HG03442 (cell line): ENCODE results near the gene PPP2R3B.
"Not testable (repeated sequence)": the region's sequence is repeated elsewhere in the genome, so short reads cannot be mapped to it uniquely, and the experiment has no call there.

Experiments used
- ATAC-seq: cut with Tn5 transposase; IDR thresholded peaks from one replicate; pipeline ENCODE4 v1.9.1; 2021; ENCODE audit warnings: mild to moderate bottlenecking, moderate library complexity; ENCODE audit not compliant: unreplicated experiment

Gene PPP2R3B, protein sequence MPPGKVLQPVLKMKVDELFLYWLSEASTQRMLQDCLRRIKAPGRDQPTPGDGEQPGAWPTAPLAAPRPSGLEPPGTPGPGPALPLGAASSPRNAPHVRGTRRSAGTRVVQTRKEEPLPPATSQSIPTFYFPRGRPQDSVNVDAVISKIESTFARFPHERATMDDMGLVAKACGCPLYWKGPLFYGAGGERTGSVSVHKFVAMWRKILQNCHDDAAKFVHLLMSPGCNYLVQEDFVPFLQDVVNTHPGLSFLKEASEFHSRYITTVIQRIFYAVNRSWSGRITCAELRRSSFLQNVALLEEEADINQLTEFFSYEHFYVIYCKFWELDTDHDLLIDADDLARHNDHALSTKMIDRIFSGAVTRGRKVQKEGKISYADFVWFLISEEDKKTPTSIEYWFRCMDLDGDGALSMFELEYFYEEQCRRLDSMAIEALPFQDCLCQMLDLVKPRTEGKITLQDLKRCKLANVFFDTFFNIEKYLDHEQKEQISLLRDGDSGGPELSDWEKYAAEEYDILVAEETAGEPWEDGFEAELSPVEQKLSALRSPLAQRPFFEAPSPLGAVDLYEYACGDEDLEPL

DNA sequence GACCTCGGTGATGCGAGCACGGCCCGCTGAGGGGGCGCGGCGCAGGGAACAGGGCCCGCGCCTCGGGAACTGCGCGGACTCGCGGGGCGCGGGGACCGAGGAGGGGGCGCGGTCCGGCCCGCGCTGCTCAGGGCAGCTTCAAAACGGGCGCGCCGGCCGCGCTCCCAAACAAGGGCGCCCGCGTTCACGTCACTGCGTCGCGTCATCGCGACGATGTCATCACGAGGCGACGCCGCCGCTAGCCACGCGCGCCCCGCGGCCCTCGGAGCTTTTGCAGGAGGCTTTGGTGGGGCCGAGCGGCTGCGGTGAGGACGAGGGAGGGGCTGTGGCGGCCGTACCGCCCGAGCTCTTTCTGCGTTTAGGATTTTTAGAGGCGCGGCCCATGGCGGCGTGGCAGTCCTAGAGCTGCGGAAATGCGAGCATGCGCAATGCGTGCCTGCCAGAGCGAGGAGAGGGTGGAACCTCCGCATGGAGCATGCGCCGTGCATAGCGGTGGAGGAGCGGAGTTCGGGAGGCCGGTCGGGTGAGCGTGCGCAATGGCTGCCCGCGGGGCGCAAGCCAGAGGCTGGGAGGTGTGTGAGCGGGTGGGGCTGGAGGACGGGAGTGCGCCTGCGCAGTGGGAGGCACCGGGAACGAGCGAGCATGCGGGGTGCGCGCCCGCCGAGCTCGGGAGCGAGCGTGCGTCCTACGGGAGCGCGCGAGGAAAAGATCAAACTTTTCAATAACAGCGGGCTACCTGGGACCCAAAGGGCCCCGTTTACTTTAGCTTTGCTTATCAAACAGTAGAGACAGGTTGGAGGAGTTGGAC lies at the start of gene PPP2R3B:
Gene PPP2R3B (minus strand): TSS at position 140 of the 808 bp plus-strand sequence. CDS start 216 bp downstream, outside the sequence.
- ATAC-seq, result peak; percentile 96

DNA sequence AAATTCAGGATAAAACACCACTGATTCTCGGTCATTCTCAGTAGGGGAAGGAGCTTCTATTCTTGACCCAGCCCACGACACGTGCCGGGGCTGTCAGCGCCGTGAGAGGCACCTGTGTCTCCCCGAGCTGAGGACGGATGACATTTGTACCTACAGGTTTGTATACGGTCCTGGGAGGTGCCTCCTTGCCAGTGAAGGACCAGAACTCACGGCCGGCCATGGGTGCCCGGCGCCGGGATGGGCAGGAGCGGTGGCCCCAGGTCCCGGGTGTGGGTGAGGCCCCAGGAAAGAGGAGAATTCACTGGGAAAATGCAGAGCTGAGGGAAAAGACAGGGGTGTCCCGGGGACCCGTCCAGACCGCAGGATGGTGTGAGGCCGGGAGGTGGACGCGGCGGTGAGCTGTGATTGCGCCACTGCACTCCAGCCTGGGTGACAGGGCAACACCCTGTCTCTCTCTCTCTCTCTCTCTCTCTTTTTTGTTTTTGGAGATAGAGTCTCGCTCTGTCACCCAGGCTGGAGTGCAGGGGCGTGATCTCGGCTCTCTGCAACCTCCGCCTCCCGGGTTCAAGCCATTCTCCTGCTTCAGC lies 48.9 kb upstream of the PPP2R3B start:
- no peak for ATAC-seq

DNA sequence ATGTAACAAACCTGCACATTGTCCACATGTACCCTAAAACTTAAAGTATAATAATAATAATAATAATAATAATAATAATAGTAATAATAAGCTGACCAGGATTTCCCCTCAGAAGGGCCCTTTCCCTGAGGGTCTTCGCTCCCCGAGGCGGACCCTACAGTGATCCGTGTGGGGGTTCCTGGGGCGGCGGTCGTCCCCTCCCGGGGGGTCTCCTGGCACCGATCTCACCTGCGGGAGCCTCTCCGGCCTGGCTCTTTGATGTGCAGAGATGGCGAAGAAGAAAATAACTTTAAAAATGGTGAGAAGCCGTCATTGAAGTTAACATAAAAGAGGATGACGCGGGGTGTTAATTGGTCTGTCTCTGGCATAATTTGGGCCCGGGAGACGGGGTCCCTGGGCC lies 48.2 kb upstream of the PPP2R3B start:
- ATAC-seq, result no peak

DNA sequence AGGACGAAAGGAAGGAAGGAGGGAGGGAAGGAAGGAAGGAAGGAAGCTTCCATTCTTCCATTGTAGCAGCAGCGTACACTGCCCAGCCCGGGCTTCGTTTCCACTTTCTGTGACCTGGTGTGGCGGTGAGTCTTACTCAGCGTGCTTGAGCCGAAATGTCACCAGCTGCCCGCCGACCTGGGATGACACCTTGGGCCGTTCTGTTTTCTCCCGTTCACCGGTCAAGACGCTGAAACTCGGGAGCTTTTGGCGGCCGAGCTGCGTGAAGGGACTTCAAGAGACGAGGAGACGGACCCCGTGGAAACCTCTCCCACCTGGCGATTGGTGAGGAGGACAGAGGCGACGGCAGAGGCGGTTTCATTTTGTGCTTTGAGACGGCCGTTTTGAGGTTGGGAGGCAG lies 47.1 kb upstream of the PPP2R3B start:
- ATAC-seq, result no peak

DNA sequence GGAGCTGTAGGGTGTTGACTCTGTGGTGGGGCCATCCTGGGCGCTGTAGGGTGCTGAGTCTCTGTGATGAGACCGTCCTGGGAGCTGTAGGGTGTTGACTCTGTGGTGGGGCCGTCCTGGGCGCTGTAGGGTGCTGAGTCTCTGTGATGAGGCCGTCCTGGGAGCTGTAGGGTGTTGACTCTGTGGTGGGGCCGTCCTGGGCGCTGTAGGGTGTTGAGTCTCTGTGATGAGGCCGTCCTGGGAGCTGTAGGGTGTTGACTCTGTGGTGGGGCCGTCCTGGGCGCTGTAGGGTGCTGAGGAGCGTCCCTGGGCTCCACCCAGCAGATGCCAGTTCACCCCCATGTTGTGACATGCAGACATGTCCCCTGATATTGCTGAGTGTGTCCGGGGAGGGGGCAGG lies 46.0 kb upstream of the PPP2R3B start:
- not testable (repeated sequence) for ATAC-seq

DNA sequence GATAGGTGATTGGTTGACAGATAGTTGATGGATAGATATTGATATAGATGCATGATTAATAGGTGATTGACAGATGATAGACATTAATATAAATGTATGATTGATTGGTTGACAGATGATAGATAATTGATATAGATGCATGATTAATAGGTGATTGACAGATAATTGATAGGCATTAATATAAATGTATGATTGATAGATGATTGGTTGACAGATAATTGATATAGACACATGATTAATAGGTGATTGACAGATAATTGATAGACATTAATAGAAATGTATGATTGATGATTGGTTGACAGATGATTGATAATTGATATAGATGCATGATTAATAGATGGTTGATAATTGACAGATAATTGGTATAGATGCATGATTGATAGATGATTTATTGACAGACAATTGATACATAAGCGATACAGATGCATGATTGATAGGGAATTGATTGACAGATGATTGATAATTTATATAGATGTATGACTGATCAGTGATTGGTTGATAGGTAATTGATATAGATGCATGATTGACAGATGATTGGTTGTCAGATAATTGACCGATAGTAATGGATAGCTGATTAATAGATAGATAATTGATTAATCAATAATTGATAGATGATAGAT lies 44.9 kb upstream of the PPP2R3B start:
- ATAC-seq, result no peak

DNA sequence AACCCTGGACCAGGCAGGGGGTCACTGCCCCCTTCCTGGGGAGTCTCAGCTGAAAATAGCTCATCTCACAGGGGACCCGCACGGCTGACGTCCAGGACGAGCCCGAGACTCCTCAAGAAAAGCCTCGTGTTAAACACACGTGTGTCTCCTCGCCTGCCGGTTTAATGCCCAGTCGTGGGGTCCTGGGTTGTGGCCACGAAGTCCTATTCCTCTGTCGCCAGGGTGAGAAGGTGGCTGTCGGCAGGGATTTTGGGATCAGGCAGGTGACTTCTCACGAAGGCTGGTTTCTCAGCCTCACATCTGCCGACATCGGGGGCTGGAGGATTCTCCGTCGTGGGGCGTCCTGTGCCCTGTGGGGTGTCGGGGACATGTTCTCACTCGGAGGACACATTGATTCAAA lies 44.3 kb upstream of the PPP2R3B start:
- ATAC-seq, result no peak

DNA sequence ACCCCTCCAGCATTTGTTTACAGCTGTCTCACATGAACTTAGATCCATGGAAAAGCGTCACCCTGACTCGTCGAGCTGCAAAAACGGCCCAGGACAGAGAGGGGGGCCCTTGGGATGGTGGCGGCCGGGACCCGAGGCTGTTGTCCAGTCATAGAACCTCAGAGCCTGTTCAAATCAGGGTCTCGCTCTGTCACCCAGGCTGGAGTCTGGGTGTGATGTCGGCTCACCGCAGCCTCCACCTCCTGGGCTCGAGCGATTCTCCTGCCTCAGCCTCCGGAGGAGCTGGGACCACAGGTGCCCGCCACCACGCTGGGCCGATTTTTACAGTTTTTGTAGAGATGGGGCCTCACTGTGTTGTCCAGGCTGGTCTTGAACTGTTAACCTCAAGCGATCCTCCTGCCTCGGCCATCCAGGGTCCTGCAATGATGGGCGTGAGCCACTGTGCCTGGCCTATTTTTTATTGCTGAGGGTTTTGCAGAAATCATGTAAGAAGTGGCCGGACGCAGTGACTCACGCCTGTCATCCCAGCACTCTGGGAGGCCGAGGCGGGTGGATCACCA lies 42.6 kb upstream of the PPP2R3B start:
- ATAC-seq, result no peak

DNA sequence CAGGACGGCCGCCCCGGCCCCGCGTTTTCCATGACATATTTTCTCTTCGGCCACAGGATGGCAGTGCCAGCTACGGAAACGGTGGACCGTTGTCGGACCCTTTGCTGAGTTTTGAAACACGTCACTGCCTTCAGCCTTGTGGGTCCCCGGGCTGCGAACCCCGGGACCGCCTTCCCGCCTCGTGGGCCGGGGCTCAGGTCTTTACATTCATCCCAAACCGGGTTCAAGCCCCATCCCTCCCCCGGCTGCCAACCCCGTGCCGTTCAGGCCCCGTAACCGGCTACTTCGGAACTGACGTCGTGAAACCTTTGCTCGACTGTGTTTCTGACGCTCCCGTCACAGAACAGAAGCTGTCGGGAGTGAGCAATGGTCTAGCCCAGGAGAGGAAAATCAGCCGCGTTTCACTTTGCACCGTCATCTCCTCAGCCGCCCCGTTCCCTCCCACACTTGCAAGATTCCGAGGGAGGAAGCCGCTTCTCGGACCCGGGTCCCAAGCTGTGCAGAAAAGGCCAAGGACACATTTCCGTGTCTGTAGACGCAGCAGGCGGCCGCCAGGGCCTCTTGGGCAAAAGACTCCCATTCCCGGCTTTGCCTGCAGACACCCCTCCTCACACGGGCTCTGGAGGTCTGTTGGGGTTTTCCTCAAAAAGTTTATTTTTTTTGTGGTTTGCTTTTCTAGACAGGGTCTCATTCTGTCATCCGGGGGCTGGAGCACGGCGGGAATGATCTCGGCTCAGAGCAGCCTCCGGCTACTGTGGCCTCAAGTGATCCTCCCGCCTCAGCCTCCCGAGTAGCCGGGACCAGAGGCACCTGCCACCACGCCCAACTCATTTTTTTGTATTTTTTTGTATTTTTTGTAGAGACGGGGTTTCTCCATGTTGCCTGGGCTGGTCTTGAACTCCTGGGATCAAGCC lies 41.4 kb upstream of the PPP2R3B start:
- ATAC-seq, result no peak

DNA sequence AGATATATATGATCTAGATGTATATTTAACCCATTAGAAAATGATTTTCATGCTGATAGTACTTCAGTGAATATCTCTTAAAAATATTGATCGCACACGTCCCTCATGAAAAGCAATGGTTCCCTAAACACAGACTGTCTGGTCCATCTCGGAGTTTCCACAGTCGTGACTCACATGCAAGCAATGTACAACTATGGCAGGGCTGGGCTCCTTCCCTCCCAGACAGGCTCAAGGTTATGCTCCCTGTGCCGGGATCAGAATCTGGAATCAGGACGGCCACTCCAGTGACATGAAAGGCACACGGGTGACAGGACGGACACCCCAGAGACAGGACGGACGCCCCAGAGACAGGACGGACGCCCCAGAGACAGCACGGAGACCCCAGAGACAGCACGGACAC lies 40.2 kb upstream of the PPP2R3B start:
- ATAC-seq, result no peak

DNA sequence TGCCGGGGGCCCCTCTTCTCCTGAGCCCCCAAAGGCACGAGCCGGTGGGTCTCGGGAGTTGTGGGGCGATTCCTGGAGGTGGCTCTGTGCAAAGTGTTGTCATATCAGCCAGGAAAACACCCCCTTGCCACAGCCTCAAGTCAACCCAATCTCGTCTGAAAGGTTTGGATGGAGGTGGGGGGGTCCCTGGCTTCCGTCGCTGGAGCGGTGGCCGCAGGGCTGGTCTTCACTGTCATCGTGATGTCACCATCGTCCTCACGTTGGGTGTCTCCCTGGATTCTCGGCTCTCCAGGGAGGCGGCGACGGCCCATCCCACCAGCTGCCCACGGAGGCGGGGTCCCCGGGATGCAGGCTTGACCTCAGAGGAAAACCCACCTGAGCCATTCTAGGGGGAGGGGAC lies 38.3 kb upstream of the PPP2R3B start:
- ATAC-seq, result no peak

DNA sequence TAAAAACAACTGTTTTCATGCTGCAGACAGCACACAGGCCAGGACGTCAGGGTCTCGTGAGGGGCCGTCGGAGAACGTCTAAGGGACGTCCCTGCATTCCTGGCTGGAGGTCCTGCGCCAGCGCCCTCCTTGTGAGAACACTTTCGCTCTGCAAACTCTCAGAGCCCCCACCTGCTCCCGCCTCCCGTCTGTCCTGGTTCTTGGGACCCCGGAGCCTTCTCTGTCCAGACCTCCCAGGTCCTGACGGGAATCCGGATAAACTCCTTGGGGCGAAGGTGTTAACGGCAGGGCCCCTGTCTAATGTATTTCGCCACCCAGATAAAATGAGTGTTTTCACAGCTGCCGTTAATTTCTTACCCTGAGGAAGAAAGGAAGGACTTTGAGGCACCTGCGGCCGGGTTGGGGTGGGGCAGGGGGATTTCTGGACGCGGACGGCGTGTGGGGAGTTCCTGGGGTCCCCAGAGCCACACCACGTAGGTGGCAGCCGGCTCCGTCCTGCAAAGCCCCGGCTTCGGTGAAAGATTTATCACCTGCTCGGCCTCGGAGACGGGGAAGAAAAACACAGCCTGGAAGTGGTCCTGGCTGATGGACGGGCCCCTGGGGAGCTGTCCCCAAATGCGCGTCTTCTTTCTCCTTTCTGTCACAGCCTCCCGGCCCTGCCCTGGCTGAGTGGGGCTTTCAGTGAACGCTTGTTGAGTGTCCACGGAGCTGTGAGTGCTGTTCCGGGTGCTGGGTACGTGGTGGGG lies 35.1 kb upstream of the PPP2R3B start:
- no peak for ATAC-seq

DNA sequence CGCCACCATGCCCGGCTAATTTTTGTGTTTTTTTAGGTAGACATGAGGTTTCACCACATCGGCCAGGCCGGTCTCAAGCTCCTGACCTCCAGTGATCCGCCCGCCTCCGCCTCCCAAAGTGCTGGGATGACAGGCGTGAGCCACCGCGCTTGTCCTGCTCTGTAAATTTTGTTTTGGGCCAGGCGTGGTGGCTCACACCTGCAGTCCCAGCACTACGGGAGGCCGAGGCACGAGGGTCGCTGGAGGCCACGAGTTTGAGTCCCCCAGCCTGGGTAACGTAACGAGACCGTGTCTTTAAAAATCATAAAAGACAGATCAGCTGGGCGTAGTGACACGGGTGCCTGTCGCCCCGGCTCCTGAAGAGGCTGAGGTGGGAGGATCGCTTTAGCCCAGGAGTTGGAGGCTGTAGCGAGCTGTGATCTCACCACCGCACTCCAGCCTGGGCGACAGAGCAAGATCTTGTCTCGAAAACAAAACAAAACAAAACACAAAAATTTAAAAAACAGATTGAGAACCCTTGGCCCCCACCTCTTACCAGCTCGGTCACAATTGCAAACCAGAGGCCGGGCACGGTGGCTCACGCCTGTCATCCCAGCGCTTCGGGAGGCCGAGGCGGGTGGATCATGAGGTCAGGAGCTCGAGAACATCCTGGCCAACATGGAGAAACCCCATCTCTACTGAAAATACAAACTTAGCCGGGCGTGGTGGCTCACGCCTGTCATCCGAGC lies 34.0 kb upstream of the PPP2R3B start:
- ATAC-seq, result no peak

DNA sequence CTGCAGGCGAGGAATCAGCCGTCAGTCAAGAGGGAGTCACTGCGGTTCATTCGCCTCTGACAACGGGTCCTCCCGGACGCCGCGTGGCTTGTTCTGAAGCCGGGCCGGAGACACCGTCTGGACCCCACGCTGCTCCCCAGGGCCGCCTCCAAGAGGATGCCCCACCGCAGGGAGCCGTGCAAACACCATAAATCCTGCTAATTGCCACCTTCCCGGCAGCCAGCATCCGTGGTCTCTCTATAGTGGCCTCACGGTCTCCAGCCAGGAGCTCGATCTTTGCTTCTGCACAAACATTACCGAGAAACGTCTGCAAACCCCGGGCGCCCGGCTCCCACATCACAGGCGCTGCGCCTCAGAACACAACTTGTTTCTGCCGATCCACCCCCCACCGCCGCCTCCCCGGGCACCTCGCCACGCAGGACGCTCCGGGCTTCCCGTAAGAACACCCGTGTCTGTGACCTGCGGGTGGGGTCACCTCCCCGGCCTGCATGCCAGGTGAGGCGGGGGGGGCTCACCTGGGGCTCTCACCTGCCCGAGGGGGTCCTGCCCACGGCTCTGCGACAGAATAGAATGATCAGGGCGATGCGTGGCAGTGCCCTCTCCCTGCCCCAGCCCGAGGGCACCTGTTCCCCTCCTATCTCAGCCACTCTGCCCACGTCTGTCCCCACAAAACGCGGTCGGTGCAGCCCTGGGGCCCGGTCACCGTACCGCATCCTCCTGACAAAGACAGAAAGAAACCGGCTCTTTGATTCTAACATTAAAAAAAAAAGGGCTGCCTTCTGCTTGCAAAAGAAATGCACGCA lies 32.4 kb upstream of the PPP2R3B start:
- no peak for ATAC-seq

DNA sequence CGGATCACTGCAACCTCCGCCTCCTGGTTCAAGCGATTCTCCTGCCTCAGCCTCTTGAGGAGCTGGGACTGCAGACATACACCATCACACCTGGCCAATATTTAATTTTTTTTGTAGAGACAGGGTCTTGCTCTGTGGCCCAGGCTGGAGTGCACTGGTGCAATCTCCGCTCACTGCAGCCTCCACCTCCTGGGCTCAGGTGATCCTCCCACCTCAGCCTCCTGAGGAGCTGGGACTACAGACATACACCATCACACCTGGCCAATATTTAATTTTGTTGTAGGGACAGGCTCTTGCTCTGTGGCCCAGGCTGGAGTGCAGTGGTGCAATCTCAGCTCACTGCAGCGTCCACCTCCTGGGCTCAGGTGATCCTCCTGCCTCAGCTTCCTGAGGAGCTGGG lies 28.8 kb upstream of the PPP2R3B start:
- ATAC-seq, result not testable (repeated sequence)

DNA sequence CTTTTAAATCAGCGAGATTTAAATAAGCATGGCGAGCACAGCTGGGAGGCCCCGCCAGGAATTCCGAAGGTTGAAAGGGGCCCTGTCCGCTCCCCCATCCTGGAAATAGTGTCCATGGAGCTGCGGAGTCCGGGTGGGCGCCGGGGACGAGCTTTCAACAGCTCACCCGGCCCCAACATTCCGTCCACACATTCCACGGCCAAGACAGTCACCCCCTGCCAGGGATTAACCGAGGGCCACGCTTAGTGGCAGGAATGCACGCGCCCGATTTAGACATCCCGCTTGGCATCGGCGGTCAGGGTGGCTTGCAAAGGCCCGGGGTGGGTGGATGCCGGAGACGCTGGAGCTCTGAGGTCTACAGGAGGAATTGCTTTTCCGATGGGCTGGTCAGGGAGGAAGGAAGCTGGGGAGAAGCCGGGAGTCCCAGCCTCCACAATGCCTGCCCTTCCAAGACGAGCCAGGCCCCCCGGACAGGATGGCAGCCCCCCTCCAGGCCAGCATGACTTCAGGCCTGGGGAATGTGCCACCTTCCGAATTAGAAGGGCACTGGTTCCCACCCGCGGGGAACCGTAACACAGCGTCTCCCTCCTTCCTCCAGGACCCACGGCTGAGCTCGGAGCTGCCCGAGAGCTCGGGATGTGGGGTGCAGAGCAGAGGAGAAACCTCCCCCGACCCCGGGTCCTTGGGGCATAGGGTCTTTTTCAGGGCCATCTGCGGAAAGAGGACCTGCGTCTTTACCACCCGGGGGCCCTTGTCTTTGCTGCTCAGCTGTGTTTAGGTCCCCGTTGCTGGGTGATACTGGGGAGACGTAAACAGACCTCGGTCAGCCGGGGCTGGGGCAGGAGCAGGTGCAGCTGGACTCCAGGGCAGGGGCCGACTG lies 26.9 kb upstream of the PPP2R3B start:
- ATAC-seq, result no peak
